Spleen (tissue), 11 donors: ENCODE results near the gene PKD1L1. TPM values are rescaled to one million over a fixed set of nuclear protein-coding genes. Genes with fewer than 3 reads are reported as not detected.

Experiments used
- DNase-seq: peaks from one replicate; pipeline ENCODE4 v3.0.0-alpha.2; 2020
- H3K27ac ChIP-seq, 8 donors: fragments of 200-600 bp; sonication (generic) in 7 of 8; 1 replicate in 4 of 8; 2 replicates in 4 of 8; pipeline versions ENCODE4 v1.5.0 to v1.8.0; 2016 to 2021; ENCODE audit warnings: inconsistent platforms in 4 of 8, mild to moderate bottlenecking in 4 of 8, moderate library complexity in 1 of 8
- H3K27me3 ChIP-seq, 7 donors: fragments of 200-600 bp; sonication (generic) in 6 of 7; replicated peaks in 1 of 7; 1 replicate in 4 of 7; 2 replicates in 3 of 7; pipeline versions ENCODE4 v1.5.0 to v1.8.0; 2016 to 2021; ENCODE audit warnings: inconsistent platforms in 3 of 7, mild to moderate bottlenecking in 1 of 7
- H3K36me3 ChIP-seq, 6 donors: fragments of 200-600 bp; sonication (generic) in 5 of 6; 1 replicate in 4 of 6; 2 replicates in 2 of 6; pipeline versions ENCODE4 v1.5.0 to v1.8.0; 2016 to 2021; ENCODE audit warnings: inconsistent platforms in 2 of 6
- H3K4me1 ChIP-seq, 6 donors: fragments of 200-600 bp; sonication (generic) in 5 of 6; 1 replicate in 3 of 6; 2 replicates in 3 of 6; pipeline versions ENCODE4 v1.5.0 to v1.8.0; 2016 to 2021; ENCODE audit warnings: inconsistent platforms in 3 of 6
- H3K4me3 ChIP-seq, 8 donors: fragments of 200-600 bp; sonication (generic) in 7 of 8; 1 replicate in 4 of 8; 2 replicates in 4 of 8; pipeline versions ENCODE4 v1.5.0 to v1.8.0; 2016 to 2021; ENCODE audit warnings: inconsistent platforms in 4 of 8, mild to moderate bottlenecking in 4 of 8, moderate library complexity in 2 of 8
- H3K9me3 ChIP-seq, 8 donors: fragments of 200-600 bp; sonication (generic) in 7 of 8; 1 replicate in 4 of 8; 2 replicates in 4 of 8; pipeline versions ENCODE4 v1.5.0 to v1.8.0; 2016 to 2021; ENCODE audit warnings: inconsistent platforms in 4 of 8
- CTCF ChIP-seq, 11 experiments: fragments of 200-600 bp in 7 of 11; fragments of 450-650 bp in 4 of 11; sonication (generic) in 4 of 11; IDR thresholded peaks in 8 of 11; conservative IDR thresholded peaks in 3 of 11; 1 replicate in 7 of 11; 2 replicates in 4 of 11; pipeline versions ENCODE4 v1.4.0 to v1.8.0; 2016 to 2021; ENCODE audit warnings: antibody characterized with exemption in 11 of 11, inconsistent platforms in 4 of 11, mild to moderate bottlenecking in 1 of 11
- POLR2A ChIP-seq, 3 donors: fragments of 450-650 bp; IDR thresholded peaks; one replicate each; pipeline ENCODE4 v1.5.1; 2017; ENCODE audit warnings: antibody characterized with exemption in 3 of 3, mild to moderate bottlenecking in 1 of 3
- POLR2AphosphoS5 ChIP-seq, 3 donors: sonication (generic); formaldehyde crosslinking; IDR thresholded peaks; one replicate each; pipeline ENCODE4 v1.5.1; 2017; ENCODE audit warnings: antibody characterized with exemption in 3 of 3
- WGBS, 5 donors: extraction: QIAGEN DNeasy Blood & Tissue Kit in 3 of 5; methylation state at CpG; one replicate each; pipeline versions ENCODE4 v1.1.5 to v1.1.7; 2013 to 2018; 5-methylcytosine and 5-hydroxymethylcytosine counted together
- intact Hi-C: fragments of 100-400 bp; cut with DNase I; formaldehyde crosslinking; loops from one replicate; pipeline ENCODE4 v1.15.0; 2023; ENCODE audit warnings: low total_unique reads
- polyA plus RNA-seq, 3 donors: library from polyadenylated mRNA; stranded (reverse); fragments of 200-250 nt; gene quantifications; one replicate each; pipeline ENCODE4 v1.2.1, GENCODE V29; 2013
- total RNA-seq, 7 donors: library from RNA; depleted of rRNA in 3 of 7; stranded (reverse); fragments of >200 nt in 3 of 7; fragmentation: NEBNext Ultra II Directional in 4 of 7; extraction: Animal tissue kit (Norgen Biotek cat#: 25700) in 4 of 7; gene quantifications; one replicate each; pipeline versions ENCODE4 v1.1.0 to v1.2.1, GENCODE V29; 2016 to 2021
- donor health status: healthy with polysubstance abuse.
- donor health status: DM: no; HTN: no; CAD: no; lungs with moderate emphysema.
- donor health status: DM: no; HTN: no; CAD: no.
- donor health status: Bipolar disorder and iron deficiency.
- donor health status: healthy.
- donor health status: DM: no; HTN: no; CAD: no.
- donor health status: DM: yes; HTN: yes; CAD: no.

Gene PKD1L1
- total and polyA plus RNA-seq, 10 donors, result 0.28 to 1.3 (median 0.49) TPM

- intact Hi-C loops, result no loop called here
- WGBS, 5 donors, result 74 to 86% (median 82%) methylated on average over 6 of the region's 6 CpGs
These were observed 9.6 kb downstream of the PKD1L1 start for GRCh38 chr7:47938574-47939165.

DNA sequence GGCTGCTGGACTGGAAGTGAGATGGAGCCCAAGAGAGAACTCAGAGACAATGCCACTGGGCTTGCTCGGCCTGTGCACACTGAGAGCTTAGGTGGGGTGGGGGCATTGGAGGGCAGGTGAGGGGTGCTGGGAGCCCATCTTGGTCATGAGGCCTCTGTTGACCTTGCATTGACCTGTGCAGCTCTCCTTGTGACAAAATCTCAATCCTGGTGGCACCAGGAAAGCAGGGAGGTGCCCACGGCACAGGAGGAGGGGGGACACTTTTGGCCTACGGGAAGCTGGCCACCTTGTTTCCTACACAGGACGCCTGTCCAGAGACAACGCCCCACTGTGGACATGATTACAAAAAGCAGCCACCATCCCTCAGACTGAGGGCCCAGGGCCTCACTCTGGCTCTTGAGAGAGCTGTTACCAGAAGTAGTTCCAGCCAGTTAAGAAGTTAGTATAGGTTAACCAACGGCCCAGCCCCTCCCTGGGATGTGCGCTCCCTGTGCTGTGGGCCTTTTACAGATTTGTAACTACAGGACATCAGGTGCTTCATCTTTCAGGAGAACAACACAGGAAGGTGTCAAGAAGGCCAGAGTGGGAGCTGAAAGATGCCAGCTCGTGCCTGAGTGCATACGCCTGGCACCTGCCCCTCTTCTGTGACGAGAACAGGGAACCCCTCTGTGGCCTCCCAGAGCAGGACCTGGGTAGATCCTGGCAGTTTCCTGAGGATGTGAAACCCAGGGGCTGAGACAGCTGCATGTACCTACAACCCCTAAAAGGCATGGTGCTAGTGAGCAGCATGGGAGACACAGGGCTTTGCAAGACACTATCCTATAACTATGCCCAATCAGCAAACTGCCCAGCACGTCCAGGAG is 10.3 kb downstream of the PKD1L1 start:
- TF ChIP-seq CTCF (IDR thresholded peaks at IDR 0.05 in 8 of 11, conservative IDR thresholded peaks at IDR 0.05 in 3 of 11), result no peak
- TF ChIP-seq POLR2A (IDR thresholded peaks at IDR 0.05), result no peak
- TF ChIP-seq POLR2AphosphoS5 (IDR thresholded peaks at IDR 0.05), result peak in 2 of 3 donors; percentile 61 to 74
- H3K27ac ChIP-seq, result peak overlapping the region in 4 of 8 donors; percentile 28 to 65 (median 45)
- intact Hi-C loops, result no loop called here
- no peak for DNase-seq
- WGBS, 5 donors, result 56 to 81% (median 74%) methylated on average over 9 to 11 of the region's 11 CpGs
- H3K4me3 ChIP-seq, result peak overlapping the region in 1 of 8 donors; percentile 49
- H3K36me3 ChIP-seq, result no peaks in the 10 kb centered on the region
- peaks cover 4 to 64% (median 32%) of the 10 kb centered on the region in 6 donors for H3K4me1 ChIP-seq
- H3K9me3 ChIP-seq, result no peaks in the 10 kb centered on the region
- H3K27me3 ChIP-seq, result no peaks in the 10 kb centered on the region

More at GRCh38 chr7:47938574-47939165, 9.6 kb downstream of the PKD1L1 start:
- Histone ChIP-seq H3K27me3 (no peaks in the 10 kb centered on the region), H3K9me3 (no peaks in the 10 kb centered on the region), H3K27ac (peak overlapping the region in 2 of 8 donors; percentile 31 to 65), H3K4me1 (peaks cover 4 to 69% (median 35%) of the 10 kb centered on the region in 6 donors), H3K4me3 (no peak overlapping the region), H3K36me3 (no peaks in the 10 kb centered on the region)
- no peak for TF ChIP-seq POLR2AphosphoS5 (IDR thresholded peaks at IDR 0.05)
- no peak for TF ChIP-seq POLR2A (IDR thresholded peaks at IDR 0.05)
- TF ChIP-seq CTCF (IDR thresholded peaks at IDR 0.05 in 8 of 11, conservative IDR thresholded peaks at IDR 0.05 in 3 of 11), result peak in 1 of 11 experiments; percentile 10
- DNase-seq, result peak; percentile 51

DNA sequence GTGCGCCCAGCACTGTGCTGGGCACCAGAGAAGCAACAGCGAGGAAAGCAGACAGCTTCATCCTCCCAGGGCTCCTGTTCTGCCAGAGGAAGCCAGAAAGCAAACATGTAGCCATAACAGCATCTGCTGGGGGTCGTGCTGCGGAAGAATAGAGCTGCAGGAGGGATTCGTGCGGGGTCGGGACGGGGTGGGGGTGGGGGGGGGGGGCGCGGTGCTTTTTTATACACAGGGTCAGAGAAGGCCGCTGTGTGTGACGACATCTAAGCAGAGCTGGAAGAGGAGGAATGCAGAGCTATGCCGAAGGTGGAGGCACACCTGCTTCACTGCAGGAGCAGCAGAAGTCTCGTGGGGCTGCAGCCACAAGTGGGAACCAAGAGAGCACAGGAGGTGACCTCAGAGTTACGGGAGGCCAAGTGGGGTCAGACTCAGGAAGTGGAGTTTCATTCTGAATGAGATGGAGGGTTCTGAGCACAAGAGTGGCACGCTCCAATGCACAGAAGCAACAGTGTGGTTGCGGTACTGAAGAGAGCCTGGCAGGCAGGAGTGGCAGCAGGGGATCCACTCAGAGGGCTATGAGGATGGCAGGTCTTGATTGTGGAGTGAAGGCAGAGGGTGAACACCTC is 11.1 kb downstream of the PKD1L1 start:
- Histone ChIP-seq H3K27me3 (no peaks in the 10 kb centered on the region), H3K4me1 (peaks cover 4 to 58% (median 32%) of the 10 kb centered on the region in 6 donors), H3K27ac (peak overlapping the region in 4 of 8 donors; percentile 28 to 65 (median 45)), H3K9me3 (no peaks in the 10 kb centered on the region), H3K4me3 (peak overlapping the region in 1 of 8 donors; percentile 49), H3K36me3 (no peaks in the 10 kb centered on the region)
- TF ChIP-seq POLR2AphosphoS5 (IDR thresholded peaks at IDR 0.05), result peak in 2 of 3 donors; percentile 63 to 81
- no peak for TF ChIP-seq POLR2A (IDR thresholded peaks at IDR 0.05)
- intact Hi-C loops, result no loop called here
- peak; percentile 83 for DNase-seq
- WGBS, 5 donors, result 55 to 72% (median 61%) methylated on average over 13 to 17 of the region's 17 CpGs

- H3K36me3 ChIP-seq, result no peaks in the 10 kb centered on the region
- H3K27ac ChIP-seq, result no peak overlapping the region
- peaks cover 4 to 50% (median 29%) of the 10 kb centered on the region in 6 donors for H3K4me1 ChIP-seq
- WGBS, 5 donors, result 80 to 90% (median 84%) methylated on average over 4 of the region's 4 CpGs
- no peaks in the 10 kb centered on the region for H3K27me3 ChIP-seq
- no peaks in the 10 kb centered on the region for H3K9me3 ChIP-seq
- TF ChIP-seq POLR2A (IDR thresholded peaks at IDR 0.05), result no peak
- no peak for TF ChIP-seq POLR2AphosphoS5 (IDR thresholded peaks at IDR 0.05)
- TF ChIP-seq CTCF (IDR thresholded peaks at IDR 0.05 in 8 of 11, conservative IDR thresholded peaks at IDR 0.05 in 3 of 11), result no peak
- DNase-seq, result no peak
- no peak overlapping the region for H3K4me3 ChIP-seq
- intact Hi-C loops, result no loop called here
These were observed 11.9 kb downstream of the PKD1L1 start for GRCh38 chr7:47936323-47936722.
